H9 (cell line): ENCODE results near the gene FBN2. TPM values are rescaled to one million over a fixed set of nuclear protein-coding genes. Genes with fewer than 3 reads are reported as not detected.

ENCODE experiments used
- DNase-seq: peaks from one replicate; pipeline ENCODE4 v3.0.0-alpha.2; 2017
- H2AFZ ChIP-seq: one replicate; pipeline ENCODE4 v1.6.1; 2013; ENCODE audit warnings: mild to moderate bottlenecking, low read length, control low read depth, moderate library complexity
- H2AK5ac ChIP-seq: 2 replicates; pipeline ENCODE4 v1.6.1; 2013; ENCODE audit warnings: low read length, control low read depth, mixed read lengths; ENCODE audit not compliant: insufficient read length
- H2BK120ac ChIP-seq: one replicate; pipeline ENCODE4 v1.6.1; 2013; ENCODE audit warnings: low read depth, mild to moderate bottlenecking, low read length, control low read depth, inconsistent platforms; ENCODE audit not compliant: poor library complexity, severe bottlenecking
- H2BK12ac ChIP-seq: 2 replicates; pipeline ENCODE4 v1.6.1; 2013; ENCODE audit warnings: low read length, control low read depth, mixed read lengths, low read depth; ENCODE audit not compliant: insufficient read length
- H2BK15ac ChIP-seq: 2 replicates; pipeline ENCODE4 v1.6.1; 2013; ENCODE audit warnings: low read depth, low read length, control low read depth
- H2BK20ac ChIP-seq: one replicate; pipeline ENCODE4 v1.6.1; 2013; ENCODE audit warnings: low read depth, mild to moderate bottlenecking, low read length, control low read depth, inconsistent platforms; ENCODE audit not compliant: poor library complexity, severe bottlenecking
- H2BK5ac ChIP-seq: 2 replicates; pipeline ENCODE4 v1.6.1; 2013; ENCODE audit warnings: low read length, control low read depth, mixed read lengths; ENCODE audit not compliant: insufficient read length
- H3K14ac ChIP-seq: 2 replicates; pipeline ENCODE4 v1.6.1; 2013; ENCODE audit warnings: low read length, control low read depth; ENCODE audit not compliant: insufficient read depth
- H3K18ac ChIP-seq: 2 replicates; pipeline ENCODE4 v1.6.1; 2013; ENCODE audit warnings: low read depth, mild to moderate bottlenecking, mixed read lengths, low read length, control low read depth; ENCODE audit not compliant: insufficient read length
- H3K23ac ChIP-seq: 2 replicates; pipeline ENCODE4 v1.6.1; 2013; ENCODE audit warnings: low read length, control low read depth, mixed read lengths, low read depth; ENCODE audit not compliant: insufficient read length
- H3K23me2 ChIP-seq: 2 replicates; pipeline ENCODE4 v1.6.1; 2013; ENCODE audit warnings: low read depth, mild to moderate bottlenecking, mixed read lengths, low read length, control low read depth; ENCODE audit not compliant: insufficient read length, poor library complexity, severe bottlenecking
- H3K27ac ChIP-seq: 2 replicates; pipeline ENCODE4 v1.5.1; 2013; ENCODE audit warnings: low read length, control low read depth, mixed read lengths, low read depth; ENCODE audit not compliant: insufficient read length
- H3K27me3 ChIP-seq: 2 replicates; pipeline ENCODE4 v1.6.1; 2013; ENCODE audit warnings: low read length, control low read depth, inconsistent platforms; ENCODE audit not compliant: insufficient read depth
- H3K4ac ChIP-seq: 2 replicates; pipeline ENCODE4 v1.6.1; 2013; ENCODE audit warnings: low read depth, mild to moderate bottlenecking, control low read depth, inconsistent platforms, low read length, moderate library complexity
- H3K4me1 ChIP-seq: 2 replicates; pipeline ENCODE4 v1.6.1; 2013; ENCODE audit warnings: low read length, control low read depth, inconsistent platforms; ENCODE audit not compliant: insufficient read depth
- H3K4me2 ChIP-seq: 2 replicates; pipeline ENCODE4 v1.6.1; 2013; ENCODE audit warnings: low read length, control low read depth, mixed read lengths; ENCODE audit not compliant: insufficient read length, insufficient read depth
- H3K56ac ChIP-seq: 2 replicates; pipeline ENCODE4 v1.6.1; 2013; ENCODE audit warnings: low read depth, mild to moderate bottlenecking, mixed read lengths, low read length, control low read depth; ENCODE audit not compliant: insufficient read length
- H3K79me1 ChIP-seq: 2 replicates; pipeline ENCODE4 v1.6.1; 2013; ENCODE audit warnings: low read depth, mild to moderate bottlenecking, moderate library complexity, low read length, control low read depth, inconsistent platforms; ENCODE audit not compliant: insufficient read depth, poor library complexity, severe bottlenecking
- H3K79me2 ChIP-seq: 2 replicates; pipeline ENCODE4 v1.6.1; 2013; ENCODE audit warnings: low read length, control low read depth, inconsistent platforms; ENCODE audit not compliant: insufficient read depth
- H3K9ac ChIP-seq: 2 replicates; pipeline ENCODE4 v1.6.1; 2013; ENCODE audit warnings: low read length, control low read depth, mixed read lengths; ENCODE audit not compliant: insufficient read length; ENCODE audit errors: extremely low read depth
- H3K9me3 ChIP-seq: one replicate; pipeline ENCODE4 v1.6.1; 2013; ENCODE audit warnings: low read depth, low read length, inconsistent platforms; ENCODE audit not compliant: control insufficient read depth
- H3T11ph ChIP-seq: one replicate; pipeline ENCODE4 v1.6.1; 2013; ENCODE audit warnings: mild to moderate bottlenecking, low read length, control low read depth, inconsistent platforms
- H4K20me1 ChIP-seq: one replicate; pipeline ENCODE4 v1.6.1; 2013; ENCODE audit not compliant: control insufficient read depth, insufficient read length, insufficient read depth
- H4K5ac ChIP-seq: 2 replicates; pipeline ENCODE4 v1.6.1; 2013; ENCODE audit warnings: low read depth, mild to moderate bottlenecking, mixed read lengths, low read length, control low read depth; ENCODE audit not compliant: insufficient read length
- H4K8ac ChIP-seq: replicated peaks from 2 replicates; pipeline ENCODE4 v1.6.1; 2013; ENCODE audit warnings: low read length, control low read depth, mixed read lengths, low read depth; ENCODE audit not compliant: insufficient read length
- H4K91ac ChIP-seq: 2 replicates; pipeline ENCODE4 v1.6.1; 2013; ENCODE audit warnings: low read depth, mild to moderate bottlenecking, moderate library complexity, mixed read lengths, low read length, control low read depth; ENCODE audit not compliant: insufficient read length
- H3K27ac Mint-ChIP-seq, 3 experiments: 2 replicates in 2 of 3; 3 replicates in 1 of 3; pipeline ENCODE4 v1.8.0; 2020 to 2021; ENCODE audit warnings: mixed read lengths in 3 of 3, mild to moderate bottlenecking in 1 of 3, moderate library complexity in 1 of 3
- H3K27me3 Mint-ChIP-seq: 2 replicates; pipeline ENCODE4 v1.8.0; 2021; ENCODE audit warnings: low read depth, mild to moderate bottlenecking, moderate library complexity, mixed read lengths
- H3K36me3 Mint-ChIP-seq, 3 experiments: 2 replicates in 2 of 3; 3 replicates in 1 of 3; pipeline ENCODE4 v1.8.0; 2020 to 2021; ENCODE audit warnings: low read depth in 3 of 3, mixed read lengths in 3 of 3; ENCODE audit not compliant: insufficient read depth in 1 of 3
- H3K4me1 Mint-ChIP-seq, 2 experiments: 2 replicates each; pipeline ENCODE4 v1.8.0; 2020; ENCODE audit warnings: mixed read lengths in 2 of 2
- H3K4me3 Mint-ChIP-seq, 2 experiments: 2 replicates in 1 of 2; 3 replicates in 1 of 2; pipeline ENCODE4 v1.8.0; 2020 to 2021; ENCODE audit warnings: mild to moderate bottlenecking in 2 of 2, mixed read lengths in 2 of 2, moderate library complexity in 1 of 2
- H3K9me3 Mint-ChIP-seq, 2 experiments: 2 replicates in 1 of 2; 3 replicates in 1 of 2; pipeline ENCODE4 v1.8.0; 2020; ENCODE audit warnings: mild to moderate bottlenecking in 2 of 2, mixed read lengths in 2 of 2, moderate library complexity in 1 of 2
- WGBS: extraction: QIAGEN DNeasy Blood & Tissue Kit; methylation state at CpG from one replicate; pipeline ENCODE4 v1.1.7; 2013; ENCODE audit warnings: missing lambda C conversion rate, low lambda C conversion rate, mixed read lengths; ENCODE audit not compliant: insufficient read length; ENCODE audit errors: extremely low coverage; 5-methylcytosine and 5-hydroxymethylcytosine counted together
- total RNA-seq: library from RNA; stranded (reverse); gene quantifications from 2 replicates; pipeline ENCODE4 v1.2.1, GENCODE V29; 2021
- TF ChIP-seq, protein P1 (sequence below): fragments of 200-600 bp; sonication (generic); conservative IDR thresholded peaks from 3 replicates; pipeline ENCODE4 v1.8.0; 2021; ENCODE audit warnings: antibody characterized with exemption, mild to moderate bottlenecking

The FBN2 gene
- total RNA-seq, 1 experiment from 2014 or later = 8.3 TPM

GRCh38 chr5:128224336-128224735, 313.7 kb downstream of the FBN2 start:
- H2BK15ac ChIP-seq = no peak overlapping the region
- no peak overlapping the region for H3K27ac ChIP-seq
- no peak overlapping the region for H3K23ac ChIP-seq
- H3K18ac ChIP-seq = no peak overlapping the region
- H2BK120ac ChIP-seq = no peak overlapping the region
- no peaks in the 10 kb centered on the region; the same call in 1 of the 2 replicates for H3K27me3 Mint-ChIP-seq
- H4K91ac ChIP-seq = no peak overlapping the region
- WGBS = no CpG with 5 or more reads among the region's 1 CpG
- no peak overlapping the region for H3K27ac Mint-ChIP-seq
- H2BK5ac ChIP-seq = no peak overlapping the region
- H4K5ac ChIP-seq = no peak overlapping the region
- peaks cover 0 to 5% of the 10 kb centered on the region in 2 experiments; a peak in 2 of 4 replicates for H3K4me1 Mint-ChIP-seq
- H3K79me2 ChIP-seq = no peaks in the 10 kb centered on the region
- H3K9ac ChIP-seq = no peak overlapping the region
- H3K4me2 ChIP-seq = no peak overlapping the region
- no peak overlapping the region for H2AK5ac ChIP-seq
- no peak overlapping the region for H4K8ac ChIP-seq
- no peaks in the 10 kb centered on the region for H3K36me3 Mint-ChIP-seq
- H2BK20ac ChIP-seq = no peak overlapping the region
- no peak for DNase-seq
- no peaks in the 10 kb centered on the region for H3K23me2 ChIP-seq
- H2AFZ ChIP-seq = no peak overlapping the region
- H3K4ac ChIP-seq = no peak overlapping the region
- TF ChIP-seq, protein P1, sequence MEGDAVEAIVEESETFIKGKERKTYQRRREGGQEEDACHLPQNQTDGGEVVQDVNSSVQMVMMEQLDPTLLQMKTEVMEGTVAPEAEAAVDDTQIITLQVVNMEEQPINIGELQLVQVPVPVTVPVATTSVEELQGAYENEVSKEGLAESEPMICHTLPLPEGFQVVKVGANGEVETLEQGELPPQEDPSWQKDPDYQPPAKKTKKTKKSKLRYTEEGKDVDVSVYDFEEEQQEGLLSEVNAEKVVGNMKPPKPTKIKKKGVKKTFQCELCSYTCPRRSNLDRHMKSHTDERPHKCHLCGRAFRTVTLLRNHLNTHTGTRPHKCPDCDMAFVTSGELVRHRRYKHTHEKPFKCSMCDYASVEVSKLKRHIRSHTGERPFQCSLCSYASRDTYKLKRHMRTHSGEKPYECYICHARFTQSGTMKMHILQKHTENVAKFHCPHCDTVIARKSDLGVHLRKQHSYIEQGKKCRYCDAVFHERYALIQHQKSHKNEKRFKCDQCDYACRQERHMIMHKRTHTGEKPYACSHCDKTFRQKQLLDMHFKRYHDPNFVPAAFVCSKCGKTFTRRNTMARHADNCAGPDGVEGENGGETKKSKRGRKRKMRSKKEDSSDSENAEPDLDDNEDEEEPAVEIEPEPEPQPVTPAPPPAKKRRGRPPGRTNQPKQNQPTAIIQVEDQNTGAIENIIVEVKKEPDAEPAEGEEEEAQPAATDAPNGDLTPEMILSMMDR = no peak
- no peak overlapping the region for H2BK12ac ChIP-seq
- no peak overlapping the region for H3K4me3 Mint-ChIP-seq
- H3K9me3 ChIP-seq = no peaks in the 10 kb centered on the region
- H3T11ph ChIP-seq = no peak overlapping the region
- H3K27me3 ChIP-seq = no peaks in the 10 kb centered on the region
- H3K56ac ChIP-seq = no peak overlapping the region
- H3K9me3 Mint-ChIP-seq = no peaks in the 10 kb centered on the region
- H3K79me1 ChIP-seq = no peaks in the 10 kb centered on the region
- H3K4me1 ChIP-seq = no peaks in the 10 kb centered on the region
- H4K20me1 ChIP-seq = no peaks in the 10 kb centered on the region
- no peak overlapping the region for H3K14ac ChIP-seq
